Natural killer cell (primary cell): Measurements from ENCODE around the gene STOML1. TPM values are rescaled to one million over a fixed set of nuclear protein-coding genes. Genes with fewer than 3 reads are reported as not detected.

ENCODE experiments used
- ATAC-seq, 3 donors: fragments of 150-1000 bp in 2 of 3; fragments of 200-7000 bp in 1 of 3; cut with Tn5 transposase; 1 replicate in 1 of 3; 2 replicates in 2 of 3; pipeline ENCODE4 v1.10.0; 2021; ENCODE audit warnings: mild to moderate bottlenecking in 2 of 3, moderate library complexity in 2 of 3
- DNase-seq, 2 donors: peaks; one replicate each; pipeline versions ENCODE4 v3.0.0 to v3.0.0-alpha.2; 2013 to 2021; ENCODE audit warnings: mixed read lengths in 1 of 2
- H3K27ac ChIP-seq: one replicate; pipeline ENCODE4 v1.5.1; 2013; ENCODE audit warnings: mild to moderate bottlenecking, low read length
- H3K27me3 ChIP-seq: one replicate; pipeline ENCODE4 v1.6.1; 2013; ENCODE audit warnings: low read length; ENCODE audit not compliant: control insufficient read depth, insufficient read depth
- H3K36me3 ChIP-seq: one replicate; pipeline ENCODE4 v1.6.1; 2013; ENCODE audit warnings: low read length; ENCODE audit not compliant: control insufficient read depth, insufficient read depth
- H3K4me1 ChIP-seq: one replicate; pipeline ENCODE4 v1.6.1; 2013; ENCODE audit warnings: low read length; ENCODE audit not compliant: control insufficient read depth, insufficient read depth
- H3K4me3 ChIP-seq: one replicate; pipeline ENCODE4 v1.5.1; 2013; ENCODE audit warnings: low read length
- H3K9me3 ChIP-seq: one replicate; pipeline ENCODE4 v1.6.1; 2013; ENCODE audit warnings: low read length; ENCODE audit not compliant: control insufficient read depth, insufficient read depth
- H3K27ac Mint-ChIP-seq, 2 donors: one replicate each; pipeline ENCODE4 v1.8.0; 2022; ENCODE audit warnings: mild to moderate bottlenecking in 2 of 2, mixed read lengths in 2 of 2, moderate library complexity in 1 of 2
- H3K27me3 Mint-ChIP-seq, 2 donors: one replicate each; pipeline ENCODE4 v1.8.0; 2022; ENCODE audit warnings: low read depth in 2 of 2, mixed read lengths in 2 of 2
- H3K36me3 Mint-ChIP-seq: one replicate; pipeline ENCODE4 v1.8.0; 2022; ENCODE audit warnings: mixed read lengths
- H3K4me1 Mint-ChIP-seq, 2 donors: one replicate each; pipeline ENCODE4 v1.8.0; 2022; ENCODE audit warnings: mixed read lengths in 2 of 2
- H3K4me3 Mint-ChIP-seq: one replicate; pipeline ENCODE4 v1.8.0; 2022; ENCODE audit warnings: mild to moderate bottlenecking, moderate library complexity, mixed read lengths
- H3K9me3 Mint-ChIP-seq, 2 donors: one replicate each; pipeline ENCODE4 v1.8.0; 2022; ENCODE audit warnings: mixed read lengths in 2 of 2
- CTCF ChIP-seq: fragments of 200-600 bp; IDR thresholded peaks from one replicate; pipeline ENCODE4 v1.8.0; 2022; ENCODE audit warnings: antibody characterized with exemption
- WGBS: methylation state at CpG from one replicate; pipeline ENCODE4 v1.1.7; 2013; ENCODE audit warnings: missing lambda C conversion rate; ENCODE audit not compliant: insufficient coverage; 5-methylcytosine and 5-hydroxymethylcytosine counted together
- intact Hi-C: fragments of 100-400 bp; cut with micrococcal nuclease; formaldehyde crosslinking; loops from one replicate; pipeline ENCODE4 v1.14.2; 2022
- total RNA-seq, 4 donors: library from RNA; stranded (reverse); fragments of 120-200 nt in 1 of 4; gene quantifications; one replicate each; pipeline versions ENCODE4 v1.2.3 to v1.2.4, GENCODE V29; 2013 to 2022

The STOML1 gene
- total RNA-seq, 3 donors from 2014 or later (not counting 1 experiment from before 2014, with no cell fraction given), result 5.6 to 8.2 (median 7.0) TPM

GRCh38 chr15:73987681-73988444 is 4.2 kb downstream of the STOML1 start:
- Histone ChIP-seq H3K4me1 (peaks cover 33% of the 10 kb centered on the region), H3K27me3 (no peaks in the 10 kb centered on the region), H3K27ac (no peak overlapping the region), H3K9me3 (no peaks in the 10 kb centered on the region), H3K4me3 (no peak overlapping the region), H3K36me3 (peaks cover 2% of the 10 kb centered on the region)
- intact Hi-C loops, result no loop called here
- Mint-ChIP-seq H3K4me3 (no peak overlapping the region), H3K9me3 (no peaks in the 10 kb centered on the region), H3K27me3 (no peaks in the 10 kb centered on the region), H3K27ac (no peak overlapping the region), H3K36me3 (no peaks in the 10 kb centered on the region), H3K4me1 (peaks cover 6 to 26% of the 10 kb centered on the region in 2 donors)
- TF ChIP-seq CTCF, result no peak
- WGBS, result 69% methylated on average over 9 of the region's 9 CpGs
- no peak for ATAC-seq
- no peak for DNase-seq

- 96% methylated on average over 4 of the region's 4 CpGs for WGBS
- H3K9me3 Mint-ChIP-seq, result no peaks in the 10 kb centered on the region
- H3K4me1 Mint-ChIP-seq, result peaks cover 0 to 21% of the 10 kb centered on the region in 2 donors
- Histone ChIP-seq H3K27me3 (no peaks in the 10 kb centered on the region), H3K9me3 (no peaks in the 10 kb centered on the region), H3K4me3 (no peak overlapping the region), H3K36me3 (peaks cover 2% of the 10 kb centered on the region), H3K27ac (no peak overlapping the region), H3K4me1 (peaks cover 31% of the 10 kb centered on the region)
- H3K27ac Mint-ChIP-seq, result no peak overlapping the region
- no peak for DNase-seq
- no peak for TF ChIP-seq CTCF
- no peaks in the 10 kb centered on the region for H3K36me3 Mint-ChIP-seq
- intact Hi-C loops, result no loop called here
- no peak for ATAC-seq
- H3K4me3 Mint-ChIP-seq, result no peak overlapping the region
- H3K27me3 Mint-ChIP-seq, result no peaks in the 10 kb centered on the region
These were observed 4.8 kb downstream of the STOML1 start for GRCh38 chr15:73987250-73987649.

GRCh38 chr15:73986776-73987056 is 5.4 kb downstream of the STOML1 start:
- Histone ChIP-seq H3K4me1 (peaks cover 34% of the 10 kb centered on the region), H3K36me3 (peaks cover 2% of the 10 kb centered on the region), H3K27ac (no peak overlapping the region), H3K4me3 (no peak overlapping the region), H3K9me3 (no peaks in the 10 kb centered on the region), H3K27me3 (no peaks in the 10 kb centered on the region)
- Mint-ChIP-seq H3K36me3 (no peaks in the 10 kb centered on the region), H3K4me1 (peaks cover 0 to 24% of the 10 kb centered on the region in 2 donors), H3K27me3 (no peaks in the 10 kb centered on the region), H3K9me3 (no peaks in the 10 kb centered on the region), H3K27ac (no peak overlapping the region), H3K4me3 (no peak overlapping the region)
- no peak for DNase-seq
- WGBS, result 97% methylated on average over 1 of the region's 1 CpG
- no peak for ATAC-seq
- no peak for TF ChIP-seq CTCF
- intact Hi-C loops, result no loop called here
